GM18498 (cell line): Measurements from ENCODE around the gene PIGL.
"Not testable (repeated sequence)": the region's sequence is repeated elsewhere in the genome, so short reads cannot be mapped to it uniquely, and the experiment has no call there.

Source experiments
- ATAC-seq: cut with Tn5 transposase; IDR thresholded peaks from one replicate; pipeline ENCODE4 v1.9.1; 2021; ENCODE audit warnings: mild to moderate bottlenecking, moderate library complexity; ENCODE audit not compliant: unreplicated experiment

PIGL gene

DNA sequence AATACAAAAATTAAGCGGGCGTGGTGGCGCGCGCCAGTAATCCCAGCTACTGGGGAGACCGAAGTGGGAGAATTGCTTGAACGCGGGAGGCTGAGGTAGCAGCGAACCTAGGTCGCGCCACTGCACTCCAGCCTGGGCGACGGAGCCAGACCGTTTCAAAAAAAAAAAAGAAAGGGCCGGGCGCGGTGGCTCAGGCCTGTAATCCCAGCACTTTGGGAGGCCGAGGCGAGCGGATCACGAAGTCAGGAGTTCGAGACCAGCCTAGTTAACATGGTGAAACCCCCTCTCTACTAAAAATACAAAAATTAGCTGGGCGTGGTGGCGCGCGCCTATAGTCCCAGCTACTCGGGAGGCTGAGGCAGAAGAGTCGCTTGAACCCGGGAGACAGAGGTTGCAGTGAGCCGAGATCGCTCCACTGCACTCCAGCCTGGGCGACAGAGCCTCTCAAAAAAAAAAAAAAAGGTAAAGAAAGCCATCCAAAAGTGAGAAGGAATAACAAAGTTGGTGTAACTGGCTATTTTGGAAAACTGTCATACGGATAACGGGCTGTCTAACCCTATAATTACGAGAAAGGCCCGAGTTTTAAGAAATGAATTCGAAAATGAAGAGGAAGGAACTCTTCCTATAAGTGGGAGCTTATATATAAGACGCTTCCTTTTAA lies 539 bp upstream of the PIGL start:
- ATAC-seq: not testable (repeated sequence)

- ATAC-seq: no peak
Observed at GRCh38 chr17:16222406-16222805, 5.4 kb downstream of the PIGL start.

GRCh38 chr17:16229912-16230561 lies 13.0 kb downstream of the PIGL start:
- not testable (repeated sequence) for ATAC-seq

- ATAC-seq: no peak
Observed at GRCh38 chr17:16232391-16232790, 15.4 kb downstream of the PIGL start.

GRCh38 chr17:16239931-16240330 lies 22.9 kb downstream of the PIGL start:
- no peak for ATAC-seq

- no peak for ATAC-seq
Observed at GRCh38 chr17:16241906-16242399, 24.9 kb downstream of the PIGL start.

- ATAC-seq: no peak
Observed at GRCh38 chr17:16243385-16243784, 26.4 kb downstream of the PIGL start.

GRCh38 chr17:16243801-16244567 lies 27.0 kb downstream of the PIGL start:
- ATAC-seq: no peak

DNA sequence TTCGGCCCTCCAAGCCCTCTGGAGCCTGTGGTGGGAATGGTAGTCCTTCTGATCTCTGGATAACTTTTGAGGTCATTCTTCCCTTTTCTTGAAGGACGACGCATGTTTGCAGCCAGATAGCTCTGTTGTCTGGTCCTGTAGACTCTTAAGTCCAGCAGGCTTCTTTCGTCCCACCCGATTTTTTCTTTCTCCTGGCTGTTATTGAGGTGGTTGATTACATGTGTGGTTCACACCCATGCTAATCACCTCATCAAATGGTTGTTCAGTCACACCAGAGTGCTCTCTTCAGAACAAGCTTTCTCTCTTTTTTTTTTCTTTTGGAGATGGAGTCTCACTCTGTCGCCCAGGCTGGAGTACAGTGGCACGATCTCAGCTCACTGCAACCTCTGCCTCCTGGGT lies 30.6 kb downstream of the PIGL start:
- ATAC-seq: no peak

- no peak for ATAC-seq
Observed at GRCh38 chr17:16250635-16251034, 33.6 kb downstream of the PIGL start.

GRCh38 chr17:16251043-16251442 lies 34.0 kb downstream of the PIGL start:
- ATAC-seq: no peak

GRCh38 chr17:16251556-16251955 lies 34.5 kb downstream of the PIGL start:
- no peak for ATAC-seq

DNA sequence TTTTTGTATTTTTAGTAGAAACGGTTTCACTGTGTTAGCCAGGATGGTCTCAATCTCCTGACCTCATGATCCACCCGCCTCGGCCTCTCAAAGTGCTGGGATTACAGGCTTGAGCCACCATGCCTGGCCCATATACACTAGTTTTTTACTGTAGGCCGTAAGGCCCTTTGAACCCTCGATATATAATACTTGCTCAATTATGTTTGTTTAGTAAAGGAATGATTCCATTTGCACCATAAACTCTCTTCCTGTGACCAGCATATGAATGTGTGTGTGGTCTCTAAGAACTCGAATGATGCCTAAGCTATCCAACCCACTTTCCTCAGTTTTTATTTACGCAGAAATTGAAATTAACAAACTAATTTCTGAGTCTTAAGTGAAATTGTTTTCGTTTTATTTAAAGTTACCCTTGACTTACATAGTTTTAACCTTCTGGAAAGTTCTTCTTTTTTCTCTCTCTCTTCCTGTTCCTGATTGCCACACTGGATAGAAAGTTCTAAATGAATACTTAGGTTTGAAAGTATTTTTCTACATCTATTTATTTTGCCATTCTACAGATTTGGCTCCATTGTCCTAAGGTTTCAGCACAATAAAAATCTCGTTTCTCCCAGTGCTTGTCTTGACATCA lies 37.9 kb downstream of the PIGL start:
- no peak for ATAC-seq

DNA sequence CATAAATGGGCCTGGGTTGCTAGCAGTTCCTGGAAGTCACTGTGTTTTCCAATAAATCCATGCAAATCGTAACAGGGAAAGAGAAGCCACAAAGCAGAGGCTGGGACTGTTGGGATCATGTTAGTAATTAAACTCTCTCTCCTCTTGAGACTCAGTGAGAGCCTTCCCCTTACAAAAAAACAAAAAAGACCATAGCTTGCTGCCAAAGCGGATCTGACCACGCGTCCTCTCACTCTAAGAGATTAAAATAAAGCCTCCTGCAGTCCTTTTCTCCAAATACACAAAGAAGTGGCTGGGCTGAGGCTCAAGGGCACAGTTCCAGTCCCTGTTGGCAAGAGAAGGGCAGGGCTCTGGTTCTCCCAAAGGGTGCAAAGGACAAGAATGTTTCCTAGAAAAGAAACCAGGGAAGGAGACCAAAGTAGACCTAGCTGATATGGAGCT lies 38.5 kb downstream of the PIGL start:
- ATAC-seq: no peak

- ATAC-seq: no peak
Observed at GRCh38 chr17:16258901-16259300, 41.9 kb downstream of the PIGL start.

DNA sequence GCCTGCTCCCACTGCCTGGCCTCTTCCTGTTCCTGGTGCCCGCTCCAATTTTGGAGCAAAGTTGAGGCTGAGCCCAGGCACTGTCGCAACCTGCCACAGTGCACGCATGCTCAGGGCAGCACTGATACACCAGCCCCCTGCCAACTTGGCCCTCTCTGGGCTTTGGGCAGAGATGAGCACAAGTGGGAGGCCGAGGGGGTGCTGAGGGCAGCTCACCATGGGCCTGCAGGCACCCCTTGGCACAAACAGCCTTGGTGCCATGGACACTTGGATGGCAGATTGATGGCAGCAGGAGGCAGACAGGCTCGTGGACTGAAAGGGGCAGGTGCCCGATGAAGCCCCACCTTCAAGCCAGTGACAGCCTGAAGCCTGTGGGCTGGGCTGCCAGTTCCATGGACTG lies 42.9 kb downstream of the PIGL start:
- ATAC-seq: no peak

DNA sequence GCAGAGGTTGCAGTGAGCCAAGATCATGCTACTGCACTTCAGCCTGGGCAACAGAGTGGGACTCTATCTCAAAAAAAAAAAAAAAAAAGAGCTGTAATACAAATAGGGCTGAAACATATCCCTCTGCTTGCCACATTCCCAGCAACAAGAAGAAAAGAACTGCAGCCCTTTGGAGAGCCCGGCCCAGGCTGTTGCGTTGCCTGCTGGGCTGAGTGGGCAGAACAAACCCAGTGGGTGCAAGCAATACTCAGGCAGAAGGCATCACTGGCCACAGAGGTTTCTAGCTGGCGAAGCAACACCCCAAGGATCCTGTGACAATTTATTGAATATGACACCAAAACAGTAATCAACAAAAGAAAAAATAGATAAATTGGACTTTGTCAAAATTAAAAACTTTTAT lies 44.0 kb downstream of the PIGL start:
- no peak for ATAC-seq

DNA sequence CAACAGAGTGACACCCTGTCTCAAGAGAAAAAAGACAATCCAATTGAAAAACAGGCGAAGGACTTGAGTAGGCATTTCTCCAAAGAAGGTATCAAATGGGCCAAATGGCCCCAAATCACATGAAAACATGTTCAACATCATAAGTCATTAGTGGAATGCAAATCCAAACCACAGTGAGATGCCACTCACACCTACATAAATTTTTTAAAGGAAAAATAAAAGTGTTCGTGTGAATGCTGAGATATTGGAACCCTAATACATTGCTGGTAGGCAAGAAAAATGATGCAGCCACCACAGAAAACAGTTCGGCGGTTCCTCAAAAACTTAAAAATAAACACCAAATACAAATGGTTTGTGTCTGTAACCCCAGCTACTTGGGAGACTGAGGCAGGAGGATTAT lies 45.2 kb downstream of the PIGL start:
- no peak for ATAC-seq

- ATAC-seq: no peak
Observed at GRCh38 chr17:16267174-16267573, 50.2 kb downstream of the PIGL start.

GRCh38 chr17:16269658-16270057 lies 52.6 kb downstream of the PIGL start:
- no peak for ATAC-seq

DNA sequence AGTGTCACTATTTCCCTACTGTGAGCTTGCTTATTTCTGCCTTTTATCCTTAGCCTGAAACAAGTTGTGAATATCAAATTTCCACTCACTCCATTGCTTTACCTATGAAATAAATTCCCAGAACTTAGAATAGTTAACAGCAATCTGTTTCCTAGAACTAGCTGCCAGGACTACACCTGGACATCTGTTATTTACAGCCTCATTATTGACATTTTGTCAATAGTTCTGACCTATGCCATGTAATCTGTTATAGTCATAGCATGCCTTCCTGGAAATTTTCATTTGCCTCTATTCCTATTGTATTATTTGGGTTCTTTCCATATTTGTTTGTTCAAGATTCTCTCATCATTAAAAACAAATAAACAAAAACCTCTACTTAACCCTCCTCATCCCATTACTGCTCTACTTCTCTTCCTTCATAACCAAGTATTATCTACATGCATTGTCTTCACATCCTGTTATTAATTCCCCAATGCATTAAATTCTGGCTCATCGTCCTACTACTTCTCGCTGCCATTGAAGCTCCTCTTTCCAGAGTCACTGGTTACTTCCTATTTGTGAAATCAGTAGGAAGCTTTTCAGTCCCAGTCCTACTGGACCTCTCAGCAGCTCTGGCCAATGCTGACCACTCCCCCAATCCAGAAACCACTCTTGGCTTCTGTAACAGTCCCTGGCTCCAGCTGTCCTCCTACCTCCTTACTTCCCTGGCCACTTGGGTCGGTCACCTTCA lies 55.3 kb downstream of the PIGL start:
- no peak for ATAC-seq
